SHP77 (cell line): ENCODE measurements around the gene TWNK.
"Not testable (repeated sequence)": the region's sequence is repeated elsewhere in the genome, so short reads cannot be mapped to it uniquely, and the experiment has no call there.

Experiments used
- DNase-seq, 2 experiments: peaks; one replicate each; lab custom pipeline; 2025; lab: John Stamatoyannopoulos, UW

TWNK gene

DNA sequence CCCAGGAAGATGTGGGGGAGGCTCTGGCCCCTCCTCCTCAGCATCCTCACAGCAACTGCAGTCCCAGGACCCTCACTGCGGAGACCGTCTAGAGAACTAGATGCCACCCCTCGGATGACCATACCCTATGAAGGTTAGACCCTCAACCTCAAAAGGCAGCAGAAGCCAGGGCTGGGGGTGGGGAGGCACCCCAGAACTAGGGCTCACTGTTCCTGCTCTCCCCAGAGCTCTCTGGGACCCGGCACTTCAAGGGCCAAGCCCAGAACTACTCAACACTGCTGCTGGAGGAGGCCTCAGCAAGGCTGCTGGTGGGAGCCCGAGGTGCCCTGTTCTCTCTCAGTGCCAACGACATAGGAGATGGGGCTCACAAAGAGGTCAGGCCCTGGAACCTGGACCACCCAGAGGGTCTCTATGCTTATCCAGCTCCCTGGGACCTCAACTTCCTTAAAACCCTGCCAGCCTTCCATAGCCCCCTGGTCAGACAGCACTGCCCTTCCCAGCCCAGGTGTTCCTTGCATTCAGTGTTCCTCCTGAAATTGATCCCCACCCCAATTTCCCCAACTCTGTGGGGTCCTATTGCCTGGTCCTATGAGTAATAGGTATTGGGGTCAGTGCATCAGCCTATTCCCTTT lies 14.3 kb upstream of the TWNK start:
- no peak for DNase-seq

DNA sequence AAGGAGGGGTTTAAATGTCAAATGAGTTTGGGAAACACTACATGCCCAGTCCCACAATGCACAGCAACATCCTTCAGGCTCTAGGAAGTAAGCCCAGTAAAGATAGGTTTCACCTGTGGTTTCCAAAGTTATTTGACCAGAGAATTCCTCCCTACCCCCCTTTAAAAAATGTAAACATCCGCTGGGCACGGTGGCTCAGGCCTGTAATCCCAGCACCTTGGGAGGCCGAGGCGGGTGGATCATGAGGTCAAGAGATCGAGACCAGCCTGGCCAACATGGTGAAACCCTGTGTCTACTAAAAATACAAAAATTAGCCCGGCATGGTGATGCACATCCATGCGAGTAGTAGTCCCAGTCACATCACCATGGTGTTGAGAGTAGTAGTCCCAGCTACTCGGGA lies 11.9 kb upstream of the TWNK start:
- not testable (repeated sequence) for DNase-seq

DNA sequence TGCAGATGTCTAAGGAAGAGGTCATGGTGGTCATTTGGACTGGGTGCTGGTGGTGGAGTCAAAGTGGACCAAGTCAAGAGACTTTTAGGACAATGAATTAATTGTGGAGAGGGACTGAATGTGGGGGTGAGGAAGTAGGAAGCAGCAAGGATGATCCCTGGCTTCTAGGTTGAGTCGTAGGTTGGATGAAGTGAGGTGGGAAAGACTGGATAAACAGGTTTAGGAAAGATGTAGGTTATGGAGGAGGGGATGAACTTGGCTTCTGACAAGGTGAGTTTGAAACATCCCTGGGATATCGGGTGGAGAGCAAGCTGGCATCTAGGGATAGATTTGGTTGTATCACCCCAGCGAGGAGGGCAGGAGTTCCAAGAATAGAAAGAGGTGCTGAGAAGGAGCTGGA lies 10.4 kb upstream of the TWNK start:
- no peak for DNase-seq

DNA sequence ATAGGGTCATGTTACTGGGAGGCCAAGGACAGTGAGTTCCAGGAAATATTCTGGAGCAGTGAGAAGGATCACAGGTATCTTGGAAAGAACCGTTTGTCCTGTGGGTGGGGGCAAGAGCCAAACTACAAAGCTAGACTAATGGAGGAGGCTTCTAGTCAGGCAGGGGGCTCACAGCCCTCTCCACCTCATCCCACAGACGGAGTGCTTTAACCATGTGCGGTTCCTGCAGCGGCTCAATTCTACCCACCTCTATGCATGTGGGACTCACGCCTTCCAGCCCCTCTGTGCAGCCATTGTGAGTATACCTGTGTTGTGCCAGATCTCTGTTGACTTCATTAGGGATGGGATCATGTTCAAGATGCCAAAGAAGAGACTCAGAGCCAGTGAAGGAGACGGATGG lies 9.9 kb upstream of the TWNK start:
- DNase-seq = no peak

DNA sequence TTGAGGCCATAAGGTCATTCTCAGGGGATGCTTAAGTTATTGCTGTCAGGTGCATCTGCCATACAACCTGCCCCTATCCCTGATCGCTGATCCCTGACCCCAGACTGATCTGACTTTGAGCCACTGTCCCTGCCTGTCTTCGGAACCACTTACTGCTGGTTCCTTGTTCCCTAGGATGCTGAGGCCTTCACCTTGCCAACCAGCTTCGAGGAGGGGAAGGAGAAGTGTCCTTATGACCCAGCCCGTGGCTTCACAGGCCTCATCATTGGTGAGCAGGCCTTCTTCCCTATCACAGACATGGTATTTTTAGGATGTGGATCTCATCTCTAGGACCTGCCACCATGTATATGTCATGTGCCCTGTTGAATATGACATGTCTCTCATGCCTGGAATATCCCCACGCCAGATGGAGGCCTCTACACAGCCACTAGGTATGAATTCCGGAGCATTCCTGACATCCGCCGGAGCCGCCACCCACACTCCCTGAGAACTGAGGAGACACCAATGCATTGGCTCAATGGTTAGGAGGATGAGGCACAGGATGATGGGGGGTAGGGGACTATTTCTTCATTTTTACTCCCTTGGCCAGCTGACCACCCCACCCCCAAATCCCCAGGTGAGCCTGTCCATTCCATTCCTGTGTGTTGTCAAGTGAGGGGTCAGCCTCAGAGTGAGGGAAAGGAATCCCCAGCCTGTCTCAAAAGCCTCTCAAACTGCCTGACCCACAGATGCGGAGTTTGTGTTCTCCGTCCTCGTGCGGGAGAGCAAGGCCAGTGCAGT lies 9.0 kb upstream of the TWNK start:
- no peak for DNase-seq

DNA sequence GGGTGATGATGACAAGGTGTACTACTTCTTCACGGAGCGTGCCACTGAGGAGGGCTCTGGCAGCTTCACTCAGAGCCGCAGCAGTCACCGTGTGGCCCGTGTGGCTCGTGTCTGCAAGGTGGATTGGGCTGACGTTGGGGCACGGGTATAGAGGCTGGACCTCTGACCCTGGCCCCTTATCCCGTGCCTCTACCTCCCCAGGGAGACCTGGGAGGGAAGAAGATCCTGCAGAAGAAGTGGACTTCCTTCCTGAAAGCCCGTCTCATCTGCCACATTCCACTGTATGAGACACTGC lies 8.5 kb upstream of the TWNK start:
- no peak for DNase-seq

DNA sequence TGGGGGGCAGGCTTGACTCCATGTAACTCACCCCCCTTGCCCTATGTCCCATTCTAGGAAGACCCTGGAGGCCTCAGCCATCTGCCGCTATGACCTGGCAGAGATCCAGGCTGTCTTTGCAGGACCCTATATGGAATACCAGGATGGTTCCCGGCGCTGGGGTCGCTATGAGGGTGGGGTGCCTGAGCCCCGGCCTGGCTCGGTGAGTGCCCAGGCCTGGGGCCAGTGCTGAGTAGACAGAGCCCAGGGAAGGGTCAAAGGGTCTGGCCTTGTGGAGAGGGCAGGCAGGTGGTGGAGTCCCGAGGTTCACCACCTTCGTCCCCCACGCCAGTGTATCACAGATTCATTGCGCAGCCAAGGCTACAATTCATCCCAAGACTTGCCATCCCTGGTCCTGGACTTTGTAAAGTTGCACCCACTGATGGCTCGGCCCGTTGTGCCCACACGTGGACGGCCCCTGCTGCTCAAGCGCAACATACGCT lies 7.5 kb upstream of the TWNK start:
- no peak for DNase-seq

DNA sequence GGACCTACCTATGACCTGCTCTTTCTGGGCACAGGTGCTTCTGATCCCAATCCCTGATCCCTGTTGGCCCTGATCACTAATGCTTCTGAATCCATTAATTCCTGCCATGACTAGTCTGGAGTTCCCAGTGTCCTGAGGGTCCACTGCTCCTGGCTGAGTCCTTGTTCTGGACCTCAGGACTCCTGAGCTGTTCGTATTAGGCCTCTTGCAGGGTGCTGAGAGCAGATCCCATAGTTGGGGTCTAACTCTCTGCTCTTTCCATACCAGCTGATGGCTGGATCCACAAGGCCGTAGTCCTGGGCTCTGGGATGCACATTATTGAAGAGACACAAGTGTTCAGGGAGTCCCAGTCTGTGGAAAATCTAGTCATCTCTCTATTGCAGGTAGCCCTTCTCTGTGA lies 7.0 kb upstream of the TWNK start:
- DNase-seq = no peak

DNA sequence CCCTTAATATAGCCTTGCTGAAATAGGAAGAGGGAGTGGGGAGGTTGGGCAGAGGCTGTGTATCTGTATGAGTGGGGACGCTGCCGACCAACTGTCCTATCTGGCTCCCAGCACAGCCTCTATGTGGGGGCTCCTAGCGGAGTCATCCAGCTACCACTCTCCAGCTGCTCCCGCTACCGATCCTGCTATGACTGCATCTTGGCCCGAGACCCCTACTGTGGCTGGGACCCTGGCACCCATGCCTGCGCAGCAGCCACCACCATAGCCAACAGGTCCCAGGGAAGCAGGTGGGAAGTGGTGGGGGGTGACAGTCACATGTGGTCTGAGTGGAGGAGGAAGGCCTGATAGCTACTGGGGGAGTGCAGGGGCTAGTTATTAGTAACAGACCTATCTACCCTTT lies 6.6 kb upstream of the TWNK start:
- no peak for DNase-seq

DNA sequence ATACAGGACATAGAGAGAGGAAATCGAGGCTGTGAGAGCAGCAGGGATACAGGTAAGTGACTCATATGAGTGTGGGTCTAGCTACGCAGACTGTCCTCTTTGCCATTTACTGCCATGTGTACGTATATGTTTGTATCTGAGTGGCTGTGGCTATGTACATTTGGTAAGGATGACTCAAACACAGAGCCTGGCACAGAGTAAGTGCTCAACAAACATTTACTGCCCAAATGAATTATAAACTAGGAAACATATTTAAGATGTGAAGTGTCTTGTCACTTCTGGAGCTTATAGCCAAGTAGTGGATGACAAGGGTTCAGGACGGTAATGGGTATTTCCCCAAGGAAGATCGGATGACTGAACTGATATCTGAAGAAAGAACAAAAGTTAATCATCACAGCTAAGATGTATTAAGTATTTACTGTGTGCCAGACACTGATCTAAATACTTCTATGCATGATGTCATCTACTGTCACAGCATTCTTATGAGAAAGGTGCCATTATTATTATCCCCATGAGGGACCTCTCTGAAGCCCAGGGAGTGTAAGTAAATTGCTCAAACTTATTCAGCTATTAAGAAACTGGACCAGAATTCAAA lies 6.1 kb upstream of the TWNK start:
- no peak for DNase-seq

DNA sequence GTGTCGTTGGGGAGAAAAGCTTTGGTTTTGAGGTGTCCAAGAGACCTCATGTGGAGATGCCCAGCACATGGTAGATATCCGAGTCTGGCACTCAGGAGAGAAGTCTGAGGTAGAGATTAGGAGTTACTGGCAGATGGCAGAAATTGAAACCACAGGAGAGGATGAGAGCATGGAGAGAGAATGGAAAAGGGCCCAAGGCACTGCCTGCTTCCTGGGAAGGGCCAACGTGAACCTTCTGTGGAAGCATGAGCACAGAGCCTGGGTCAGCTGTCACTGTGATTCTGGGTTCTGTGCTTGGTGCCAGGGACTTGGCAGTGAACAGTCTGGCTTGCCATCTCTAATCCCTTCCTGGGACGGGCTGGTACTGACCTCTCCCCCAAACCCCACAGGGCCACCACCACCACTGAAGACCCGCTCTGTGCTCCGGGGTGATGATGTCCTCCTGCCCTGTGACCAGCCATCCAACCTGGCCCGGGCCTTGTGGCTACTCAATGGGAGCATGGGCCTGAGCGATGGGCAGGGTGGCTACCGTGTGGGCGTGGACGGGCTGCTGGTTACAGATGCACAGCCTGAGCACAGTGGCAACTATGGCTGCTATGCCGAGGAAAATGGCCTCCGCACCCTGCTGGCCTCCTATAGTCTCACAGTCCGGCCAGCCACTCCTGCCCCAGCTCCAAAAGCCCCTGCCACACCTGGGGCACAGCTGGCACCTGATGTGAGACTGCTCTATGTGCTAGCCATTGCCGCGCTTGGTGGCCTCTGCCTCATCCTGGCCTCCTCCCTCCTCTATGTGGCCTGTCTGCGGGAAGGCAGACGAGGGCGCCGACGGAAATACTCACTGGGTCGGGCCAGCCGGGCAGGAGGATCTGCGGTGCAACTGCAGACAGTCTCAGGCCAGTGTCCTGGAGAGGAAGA lies 4.2 kb upstream of the TWNK start:
- DNase-seq = no peak

DNA sequence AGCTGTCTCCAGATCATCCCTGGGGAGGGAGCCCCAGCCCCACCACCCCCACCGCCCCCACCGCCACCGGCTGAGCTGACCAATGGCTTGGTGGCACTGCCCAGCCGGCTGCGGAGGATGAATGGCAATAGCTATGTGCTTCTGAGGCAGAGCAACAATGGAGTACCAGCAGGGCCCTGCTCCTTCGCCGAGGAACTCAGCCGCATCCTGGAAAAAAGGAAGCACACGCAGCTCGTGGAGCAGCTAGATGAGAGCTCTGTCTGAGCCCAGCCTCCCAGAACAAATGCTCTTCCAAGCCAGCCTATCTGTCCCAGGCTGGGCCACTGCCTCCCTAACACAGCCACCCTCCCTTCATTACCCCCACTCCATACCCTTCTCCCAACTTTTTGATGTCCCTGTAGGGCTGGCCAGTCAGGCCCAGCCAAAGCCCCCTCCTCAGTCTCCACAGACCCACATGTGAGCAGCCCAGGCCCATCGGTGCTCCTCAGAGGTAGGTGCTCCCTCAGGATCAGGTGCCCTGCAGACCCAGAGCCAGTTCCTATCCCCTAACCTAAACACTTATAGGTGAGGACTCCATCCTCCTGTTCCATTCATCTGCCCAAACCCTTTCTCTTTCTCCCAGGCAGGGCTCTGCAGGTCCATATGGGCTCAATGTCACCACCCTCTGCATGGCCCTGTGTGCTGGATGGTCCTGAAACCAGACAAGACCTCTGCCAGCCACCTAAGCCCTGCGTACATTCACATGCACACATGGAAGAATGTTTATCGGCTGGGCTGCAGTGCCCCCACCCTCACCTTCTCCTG lies 3.3 kb upstream of the TWNK start:
- DNase-seq = no peak

DNA sequence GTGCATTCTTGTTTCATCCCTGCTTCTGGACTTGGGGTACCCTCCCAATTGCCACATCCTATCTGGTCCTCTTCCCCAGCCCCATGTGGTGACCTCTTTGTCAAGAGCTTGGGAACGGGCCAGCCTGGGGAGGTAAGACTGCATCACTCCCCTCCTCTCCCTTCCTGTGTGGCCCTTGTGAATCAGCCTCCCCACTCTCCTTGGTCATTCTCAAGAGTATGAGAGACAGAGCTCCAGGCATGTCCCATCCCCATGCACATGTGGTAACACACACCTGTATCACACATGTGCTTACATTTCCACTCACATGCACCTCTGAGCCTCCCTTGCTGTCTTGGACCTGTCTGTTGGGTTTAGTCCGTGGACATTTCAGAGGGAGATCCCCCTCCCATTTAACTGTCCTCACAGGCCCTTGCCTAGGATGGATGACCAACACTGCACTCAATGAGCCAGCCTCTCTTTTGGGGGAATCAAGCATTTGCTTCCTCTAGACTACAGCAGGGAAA lies 2.6 kb upstream of the TWNK start:
- no peak for DNase-seq

DNA sequence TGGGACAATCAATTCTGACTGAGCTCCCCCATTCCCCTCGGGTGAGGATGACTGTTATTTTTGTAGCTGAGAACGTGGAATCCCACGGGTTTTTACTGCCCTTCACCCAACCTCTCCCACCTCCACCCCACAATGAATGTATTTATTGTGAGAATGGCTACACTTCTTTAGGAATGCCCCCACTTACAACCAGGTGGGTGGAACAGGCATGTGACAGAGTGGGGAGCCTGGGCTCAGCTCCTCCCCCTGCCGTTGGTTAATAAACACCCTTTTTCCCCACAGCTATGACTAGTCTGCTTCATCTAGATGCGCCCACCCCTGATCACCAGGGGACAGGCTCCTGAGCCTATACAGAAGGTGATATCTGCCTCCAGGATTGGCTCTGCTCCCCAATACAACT lies 2.0 kb upstream of the TWNK start:
- no peak for DNase-seq

DNA sequence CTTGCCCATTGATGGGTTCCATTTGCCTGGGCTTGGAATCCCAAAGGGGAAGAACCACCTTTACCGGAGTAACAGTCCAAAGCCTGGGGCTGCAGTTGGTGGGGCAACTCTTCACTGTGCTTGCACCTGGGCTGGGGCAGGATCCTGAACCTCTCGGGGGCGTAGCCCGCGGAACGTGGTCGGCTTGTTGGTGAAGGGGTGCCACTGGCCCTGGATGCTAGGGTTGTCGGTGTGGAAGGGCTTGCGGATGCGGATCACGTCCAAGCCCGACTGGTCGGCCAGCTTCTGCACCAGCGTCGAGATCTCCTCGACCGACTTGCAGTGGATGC lies 756 bp upstream of the TWNK start:
- DNase-seq = no peak

DNA sequence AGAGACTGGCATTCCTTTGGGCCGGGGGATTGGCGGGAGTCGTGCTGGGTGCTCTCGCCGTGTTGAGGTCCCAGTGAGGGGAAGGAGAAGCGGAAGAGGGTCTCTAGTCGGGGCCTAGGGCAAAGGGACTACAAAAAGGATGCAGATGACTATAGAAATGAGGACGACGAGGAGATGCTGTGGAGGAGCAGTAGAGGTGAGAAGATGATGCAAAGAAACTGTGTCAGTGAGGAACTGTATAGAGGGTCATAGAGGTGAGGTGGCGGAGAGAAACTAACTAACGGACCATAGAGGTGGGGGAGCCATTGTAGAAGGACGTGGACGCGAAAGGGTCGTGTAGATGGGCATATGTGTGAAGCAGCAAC lies 324 bp downstream of the TWNK start:
- DNase-seq = no peak

DNA sequence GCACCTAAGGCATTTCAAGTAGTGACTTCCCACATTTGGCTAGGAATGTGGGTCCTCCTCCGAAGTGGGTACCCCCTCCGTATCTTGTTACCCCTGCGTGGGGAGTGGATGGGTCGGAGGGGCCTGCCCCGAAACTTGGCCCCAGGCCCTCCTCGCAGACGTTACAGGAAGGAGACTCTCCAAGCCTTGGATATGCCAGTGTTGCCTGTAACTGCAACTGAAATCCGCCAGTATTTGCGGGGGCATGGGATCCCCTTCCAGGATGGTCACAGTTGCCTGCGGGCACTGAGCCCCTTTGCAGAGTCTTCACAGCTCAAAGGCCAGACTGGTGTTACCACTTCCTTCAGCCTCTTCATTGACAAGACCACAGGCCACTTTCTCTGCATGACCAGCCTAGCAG lies 823 bp downstream of the TWNK start:
- no peak for DNase-seq

DNA sequence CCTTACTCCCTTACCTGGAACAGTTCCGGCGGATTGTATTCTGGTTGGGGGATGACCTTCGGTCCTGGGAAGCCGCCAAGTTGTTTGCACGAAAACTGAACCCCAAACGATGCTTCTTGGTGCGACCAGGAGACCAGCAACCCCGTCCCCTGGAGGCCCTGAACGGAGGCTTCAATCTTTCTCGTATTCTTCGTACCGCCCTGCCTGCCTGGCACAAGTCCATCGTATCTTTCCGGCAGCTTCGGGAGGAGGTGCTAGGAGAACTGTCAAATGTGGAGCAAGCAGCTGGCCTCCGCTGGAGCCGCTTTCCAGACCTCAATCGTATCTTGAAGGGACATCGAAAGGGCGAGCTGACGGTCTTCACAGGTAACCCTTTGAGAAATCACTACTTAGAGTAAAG lies 1.7 kb downstream of the TWNK start:
- no peak for DNase-seq

DNA sequence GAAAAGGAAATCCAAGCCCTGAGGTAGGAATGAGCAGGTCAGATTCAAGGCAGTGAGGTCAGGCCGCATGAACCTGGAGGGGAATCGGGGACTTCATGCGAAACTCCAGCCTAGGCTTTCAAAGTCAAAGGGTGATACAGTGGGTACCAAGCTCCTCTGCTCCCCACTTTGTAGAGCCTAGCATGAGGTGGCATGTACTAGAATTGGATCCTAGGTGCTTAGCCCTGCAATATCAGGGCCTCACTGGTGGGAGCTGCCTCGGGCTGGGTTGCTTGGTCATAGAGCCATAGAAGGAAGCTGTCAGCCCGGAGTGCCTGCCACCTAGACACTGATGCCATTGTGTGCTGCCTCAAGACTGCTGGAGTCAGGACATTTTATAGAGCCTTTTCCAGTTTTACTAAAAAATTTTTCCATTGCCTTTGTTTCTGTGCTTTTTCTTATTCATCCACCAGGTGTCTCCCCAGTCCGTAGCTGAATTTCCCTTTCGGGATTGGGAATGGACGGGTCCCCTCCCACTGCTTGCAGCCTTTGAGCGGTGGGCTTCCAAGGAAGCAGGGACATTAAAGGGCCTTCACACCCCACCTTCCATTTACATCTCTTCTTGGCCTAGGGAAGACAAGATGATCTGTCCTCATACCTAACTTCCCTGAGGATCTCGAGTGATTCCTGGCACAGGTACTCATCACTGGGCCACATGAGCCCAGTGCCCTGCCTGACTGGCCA lies 6.8 kb downstream of the TWNK start:
- no peak for DNase-seq

DNA sequence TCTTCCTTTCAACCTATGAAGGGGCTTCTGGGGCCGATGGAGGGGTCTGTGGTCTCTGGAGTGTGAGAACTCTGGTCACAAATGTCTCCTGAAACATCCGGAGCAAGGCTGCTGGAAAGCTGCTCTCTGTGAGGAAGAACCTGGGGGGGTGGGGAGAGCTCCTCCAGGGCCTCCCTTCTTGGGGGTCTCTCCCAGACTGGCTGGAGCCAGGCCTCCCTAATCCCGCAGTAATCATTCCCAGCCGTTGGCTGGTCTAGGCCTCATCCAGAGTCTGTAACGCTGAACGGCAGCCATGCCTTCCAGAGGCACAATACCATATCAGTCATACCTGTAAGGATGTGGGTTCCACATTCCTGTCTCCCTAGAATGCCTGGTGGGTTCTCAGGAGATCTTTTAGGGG lies 7.8 kb downstream of the TWNK start:
- no peak for DNase-seq
